ENCODE results near the gene GPR155.

GPR155 gene

DNA sequence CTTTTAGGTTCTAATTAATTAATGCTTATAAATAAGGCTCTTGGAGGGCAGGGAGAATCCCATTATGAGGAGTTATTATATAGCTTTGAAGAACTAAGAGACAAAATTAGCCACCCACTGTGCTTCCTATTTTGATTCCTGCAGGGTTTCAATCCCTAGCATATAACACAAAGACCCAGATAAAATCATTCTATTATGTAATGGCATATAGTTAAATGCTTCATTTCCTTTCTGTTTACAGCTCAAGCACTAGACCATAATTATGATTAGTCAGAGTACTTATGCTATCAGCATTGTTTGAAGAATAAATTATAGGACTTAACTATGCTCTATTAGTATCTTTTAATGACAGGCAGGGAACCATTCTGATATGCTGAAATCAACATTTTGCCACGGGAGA is 9.1 kb downstream of the GPR155 start:
- TF ChIP-seq EZH2 (IDR thresholded peaks at IDR 0.05; ENCODE audit: borderline replicate concordance, low read depth, low read length, severe bottlenecking), result no peak
- TF ChIP-seq, protein P1, sequence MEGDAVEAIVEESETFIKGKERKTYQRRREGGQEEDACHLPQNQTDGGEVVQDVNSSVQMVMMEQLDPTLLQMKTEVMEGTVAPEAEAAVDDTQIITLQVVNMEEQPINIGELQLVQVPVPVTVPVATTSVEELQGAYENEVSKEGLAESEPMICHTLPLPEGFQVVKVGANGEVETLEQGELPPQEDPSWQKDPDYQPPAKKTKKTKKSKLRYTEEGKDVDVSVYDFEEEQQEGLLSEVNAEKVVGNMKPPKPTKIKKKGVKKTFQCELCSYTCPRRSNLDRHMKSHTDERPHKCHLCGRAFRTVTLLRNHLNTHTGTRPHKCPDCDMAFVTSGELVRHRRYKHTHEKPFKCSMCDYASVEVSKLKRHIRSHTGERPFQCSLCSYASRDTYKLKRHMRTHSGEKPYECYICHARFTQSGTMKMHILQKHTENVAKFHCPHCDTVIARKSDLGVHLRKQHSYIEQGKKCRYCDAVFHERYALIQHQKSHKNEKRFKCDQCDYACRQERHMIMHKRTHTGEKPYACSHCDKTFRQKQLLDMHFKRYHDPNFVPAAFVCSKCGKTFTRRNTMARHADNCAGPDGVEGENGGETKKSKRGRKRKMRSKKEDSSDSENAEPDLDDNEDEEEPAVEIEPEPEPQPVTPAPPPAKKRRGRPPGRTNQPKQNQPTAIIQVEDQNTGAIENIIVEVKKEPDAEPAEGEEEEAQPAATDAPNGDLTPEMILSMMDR (IDR thresholded peaks at IDR 0.05; ENCODE audit: borderline replicate concordance, extremely low read depth, low read length, poor library complexity, severe bottlenecking), result no peak
- no peak overlapping the region for H2AFZ ChIP-seq (ENCODE audit: low read depth, low read length)
- no peak for DNase-seq
- no peaks in the 10 kb centered on the region for H3K36me3 ChIP-seq (ENCODE audit: insufficient read depth, low read length)
- no peak overlapping the region for H3K9ac ChIP-seq (ENCODE audit: low read depth, low read length)
- H3K4me2 ChIP-seq (ENCODE audit: insufficient read depth, low read length), result no peak overlapping the region
- no peaks in the 10 kb centered on the region for H4K20me1 ChIP-seq (ENCODE audit: insufficient read depth, low read length)
- H3K79me2 ChIP-seq (ENCODE audit: insufficient read depth, low read length), result no peaks in the 10 kb centered on the region
- no peak overlapping the region for H3K4me3 ChIP-seq (ENCODE audit: low read depth in 1 of 2, low read length in 2 of 2)
- no peaks in the 10 kb centered on the region for H3K9me3 ChIP-seq (ENCODE audit: insufficient read depth, low read length, severe bottlenecking)
- no peaks in the 10 kb centered on the region for H3K4me1 ChIP-seq (ENCODE audit: insufficient read depth, low read length)
- no peak for ATAC-seq (ENCODE audit: insufficient read depth, low read depth)
- no peaks in the 10 kb centered on the region for H3K27me3 ChIP-seq (ENCODE audit: insufficient read depth, low read length, poor library complexity)
- H3K27ac ChIP-seq (ENCODE audit: low read length), result no peak overlapping the region

GRCh38 chr2:174473796-174474195 is 13.0 kb downstream of the GPR155 start:
- Histone ChIP-seq H3K4me3 (ENCODE audit: low read depth in 1 of 2, low read length in 2 of 2) (no peak overlapping the region), H3K4me1 (ENCODE audit: insufficient read depth, low read length) (no peaks in the 10 kb centered on the region), H3K27me3 (ENCODE audit: insufficient read depth, low read length, poor library complexity) (no peaks in the 10 kb centered on the region), H3K36me3 (ENCODE audit: insufficient read depth, low read length) (no peaks in the 10 kb centered on the region), H3K79me2 (ENCODE audit: insufficient read depth, low read length) (no peaks in the 10 kb centered on the region), H3K9ac (ENCODE audit: low read depth, low read length) (no peak overlapping the region), H3K9me3 (ENCODE audit: insufficient read depth, low read length, severe bottlenecking) (no peaks in the 10 kb centered on the region), H4K20me1 (ENCODE audit: insufficient read depth, low read length) (no peaks in the 10 kb centered on the region), H3K4me2 (ENCODE audit: insufficient read depth, low read length) (no peak overlapping the region), H3K27ac (ENCODE audit: low read length) (no peak overlapping the region), H2AFZ (ENCODE audit: low read depth, low read length) (no peak overlapping the region)
- no peak for TF ChIP-seq EZH2 (IDR thresholded peaks at IDR 0.05; ENCODE audit: borderline replicate concordance, low read depth, low read length, severe bottlenecking)
- TF ChIP-seq, protein P1 (IDR thresholded peaks at IDR 0.05; ENCODE audit: borderline replicate concordance, extremely low read depth, low read length, poor library complexity, severe bottlenecking), result no peak
- ATAC-seq (ENCODE audit: insufficient read depth, low read depth), result no peak
- DNase-seq, result no peak

DNA sequence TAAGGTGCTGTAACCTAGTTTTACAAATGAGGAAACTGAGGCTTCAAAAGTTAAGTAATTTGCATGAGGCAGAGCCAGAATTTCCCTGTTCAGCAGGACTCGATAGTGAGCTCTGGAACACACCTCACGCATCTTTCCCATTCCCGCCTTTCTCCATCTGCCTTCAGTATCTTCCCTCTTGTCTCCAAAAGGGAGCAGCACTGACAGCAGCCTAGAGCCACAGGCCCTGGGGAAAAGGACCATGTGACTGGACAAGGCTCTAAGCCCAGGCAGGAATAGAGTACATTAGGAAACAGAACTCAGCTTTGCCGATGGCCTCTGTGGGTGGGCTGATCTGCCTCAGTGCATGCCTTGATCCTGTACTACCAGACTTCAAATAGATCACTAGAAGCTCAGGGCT is 21.5 kb downstream of the GPR155 start:
- Histone ChIP-seq H3K27me3 (ENCODE audit: insufficient read depth, low read length, poor library complexity) (no peaks in the 10 kb centered on the region), H3K27ac (ENCODE audit: low read length) (no peak overlapping the region), H3K36me3 (ENCODE audit: insufficient read depth, low read length) (no peaks in the 10 kb centered on the region), H2AFZ (ENCODE audit: low read depth, low read length) (no peak overlapping the region), H3K4me1 (ENCODE audit: insufficient read depth, low read length) (no peaks in the 10 kb centered on the region), H3K79me2 (ENCODE audit: insufficient read depth, low read length) (no peaks in the 10 kb centered on the region), H4K20me1 (ENCODE audit: insufficient read depth, low read length) (no peaks in the 10 kb centered on the region), H3K4me3 (ENCODE audit: low read depth in 1 of 2, low read length in 2 of 2) (no peak overlapping the region), H3K9ac (ENCODE audit: low read depth, low read length) (no peak overlapping the region), H3K4me2 (ENCODE audit: insufficient read depth, low read length) (no peak overlapping the region), H3K9me3 (ENCODE audit: insufficient read depth, low read length, severe bottlenecking) (no peaks in the 10 kb centered on the region)
- DNase-seq (no peak), ATAC-seq (ENCODE audit: insufficient read depth, low read depth) (no peak)
- TF ChIP-seq, protein P1 (IDR thresholded peaks at IDR 0.05; ENCODE audit: borderline replicate concordance, extremely low read depth, low read length, poor library complexity, severe bottlenecking), result no peak
- no peak for TF ChIP-seq EZH2 (IDR thresholded peaks at IDR 0.05; ENCODE audit: borderline replicate concordance, low read depth, low read length, severe bottlenecking)

DNA sequence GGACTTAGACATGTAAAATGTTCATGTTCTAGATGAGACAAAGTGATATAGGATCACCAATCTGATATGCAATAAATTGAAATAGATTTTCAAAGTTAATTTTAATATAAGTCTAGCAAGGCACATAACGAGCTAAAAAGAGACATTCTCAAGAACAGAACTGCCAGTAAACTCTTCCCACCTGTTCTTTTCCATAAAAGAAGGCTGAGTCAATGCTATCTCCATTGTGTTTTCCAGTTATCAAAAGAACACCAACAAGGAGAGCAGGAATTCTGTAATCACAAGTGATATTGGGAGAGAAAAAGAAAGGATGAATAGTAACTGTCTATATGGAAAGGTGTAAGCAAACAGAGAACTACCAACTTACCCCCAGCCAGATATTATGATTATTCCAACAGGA is 25.6 kb downstream of the GPR155 start:
- DNase-seq (no peak), ATAC-seq (ENCODE audit: insufficient read depth, low read depth) (no peak)
- H3K4me3 ChIP-seq (ENCODE audit: low read depth in 1 of 2, low read length in 2 of 2), result no peak overlapping the region
- H3K9ac ChIP-seq (ENCODE audit: low read depth, low read length), result no peak overlapping the region
- no peak overlapping the region for H3K27ac ChIP-seq (ENCODE audit: low read length)
- H3K27me3 ChIP-seq (ENCODE audit: insufficient read depth, low read length, poor library complexity), result no peaks in the 10 kb centered on the region
- no peaks in the 10 kb centered on the region for H3K79me2 ChIP-seq (ENCODE audit: insufficient read depth, low read length)
- no peaks in the 10 kb centered on the region for H3K9me3 ChIP-seq (ENCODE audit: insufficient read depth, low read length, severe bottlenecking)
- no peak for TF ChIP-seq EZH2 (IDR thresholded peaks at IDR 0.05; ENCODE audit: borderline replicate concordance, low read depth, low read length, severe bottlenecking)
- TF ChIP-seq, protein P1 (IDR thresholded peaks at IDR 0.05; ENCODE audit: borderline replicate concordance, extremely low read depth, low read length, poor library complexity, severe bottlenecking), result no peak
- no peaks in the 10 kb centered on the region for H3K36me3 ChIP-seq (ENCODE audit: insufficient read depth, low read length)
- H3K4me1 ChIP-seq (ENCODE audit: insufficient read depth, low read length), result no peaks in the 10 kb centered on the region
- H4K20me1 ChIP-seq (ENCODE audit: insufficient read depth, low read length), result no peaks in the 10 kb centered on the region
- H3K4me2 ChIP-seq (ENCODE audit: insufficient read depth, low read length), result no peak overlapping the region
- no peak overlapping the region for H2AFZ ChIP-seq (ENCODE audit: low read depth, low read length)

Data from DND-41 (cell line).